ENCODE measurements around the gene CLTA.

DNA sequence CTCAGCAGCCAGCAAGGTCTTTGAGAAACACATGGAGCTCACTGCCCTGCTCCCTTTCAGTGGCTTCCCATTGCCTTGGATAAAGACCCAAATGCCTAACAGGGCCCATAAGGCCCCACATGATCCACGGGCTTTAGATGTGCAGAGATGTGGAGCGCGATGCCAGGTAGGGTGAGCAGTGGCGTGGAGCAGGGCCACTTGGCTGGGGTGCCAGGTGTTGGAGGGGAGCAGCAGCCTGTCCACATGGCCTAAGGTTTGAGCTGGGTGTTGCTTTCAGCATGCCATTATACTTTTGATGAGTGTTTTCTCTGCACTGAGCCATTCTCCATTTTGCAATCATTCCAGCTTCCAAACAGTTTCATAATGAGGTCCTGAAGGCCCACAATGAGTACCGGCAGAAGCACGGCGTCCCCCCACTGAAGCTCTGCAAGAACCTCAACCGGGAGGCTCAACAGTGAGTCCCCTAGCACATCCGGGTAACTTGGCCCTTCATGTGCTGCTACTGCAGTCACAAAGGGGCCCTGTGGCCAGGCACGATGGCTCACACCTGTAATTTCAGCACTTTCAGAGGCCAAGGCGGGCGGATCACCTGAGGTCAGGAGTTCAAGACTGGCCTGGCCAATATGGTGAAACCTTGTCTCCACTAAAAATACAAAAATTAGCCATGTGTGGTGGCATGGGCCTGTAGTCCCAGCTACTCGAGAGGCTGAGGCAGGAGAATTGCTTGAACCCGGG is 43.1 kb upstream of the CLTA start:
- TF ChIP-seq POLR2A (IDR thresholded peaks at IDR 0.05; ENCODE audit: low read depth, low read length) = no peak
- no peak for TF ChIP-seq TAF1 (IDR thresholded peaks at IDR 0.05; ENCODE audit: borderline replicate concordance, low read depth, low read length)
- no peak for TF ChIP-seq POLR2AphosphoS5 (IDR thresholded peaks at IDR 0.05; ENCODE audit: low read depth, low read length)
